Neural crest cell (in vitro differentiated cells): Measurements from ENCODE around the gene TMEM225B. TPM values are rescaled to one million over a fixed set of nuclear protein-coding genes. Genes with fewer than 3 reads are reported as not detected.

Experiments used
- DNase-seq: peaks from one replicate; pipeline ENCODE4 v3.0.0; 2021; ENCODE audit warnings: low read depth, mixed read lengths, low spot score
- H3K27ac Mint-ChIP-seq: one replicate; pipeline ENCODE4 v1.8.0; 2021; ENCODE audit warnings: mild to moderate bottlenecking, mixed read lengths; ENCODE audit not compliant: unreplicated experiment
- H3K27me3 Mint-ChIP-seq: 2 replicates; pipeline ENCODE4 v1.8.0; 2021; ENCODE audit warnings: low read depth, mild to moderate bottlenecking, mixed read lengths
- H3K36me3 Mint-ChIP-seq: 2 replicates; pipeline ENCODE4 v1.8.0; 2021; ENCODE audit warnings: low read depth, mild to moderate bottlenecking, mixed read lengths
- H3K4me1 Mint-ChIP-seq: 2 replicates; pipeline ENCODE4 v1.8.0; 2021; ENCODE audit warnings: mixed read lengths
- H3K4me3 Mint-ChIP-seq: one replicate; pipeline ENCODE4 v1.8.0; 2021; ENCODE audit warnings: mild to moderate bottlenecking, mixed read lengths
- H3K9me3 Mint-ChIP-seq: 2 replicates; pipeline ENCODE4 v1.8.0; 2021; ENCODE audit warnings: mixed read lengths
- total RNA-seq: library from RNA; stranded (reverse); gene quantifications from 2 replicates; pipeline ENCODE4 v1.2.1, GENCODE V29; 2021
- TF ChIP-seq, protein P1 (sequence below): fragments of 200-600 bp; sonication (generic); conservative IDR thresholded peaks from 2 replicates; pipeline ENCODE4 v1.5.0; 2021; ENCODE audit warnings: antibody characterized with exemption, mild to moderate bottlenecking

Gene TMEM225B
- total RNA-seq, 1 donor from 2014 or later, result 0.91 TPM

DNA sequence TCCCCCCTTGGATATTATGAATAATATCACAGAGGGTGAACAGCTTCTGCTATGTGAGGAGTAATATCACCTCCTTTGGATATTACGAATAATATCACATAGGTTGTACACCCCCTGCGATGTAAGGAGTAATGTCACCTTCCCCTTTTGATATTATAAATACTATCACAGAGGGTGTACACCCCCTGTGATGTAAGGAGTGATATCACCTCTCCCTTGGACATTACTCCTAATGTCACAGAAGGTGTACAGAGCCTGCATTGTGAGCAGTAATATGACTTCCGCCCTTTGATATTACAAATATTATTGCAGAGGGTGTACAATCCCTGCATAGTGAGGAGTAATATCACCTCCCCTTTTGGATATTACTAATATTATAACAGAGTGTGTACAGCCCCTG is 9.2 kb upstream of the TMEM225B start:
- H3K36me3 Mint-ChIP-seq, result no peaks in the 10 kb centered on the region
- TF ChIP-seq, protein P1, sequence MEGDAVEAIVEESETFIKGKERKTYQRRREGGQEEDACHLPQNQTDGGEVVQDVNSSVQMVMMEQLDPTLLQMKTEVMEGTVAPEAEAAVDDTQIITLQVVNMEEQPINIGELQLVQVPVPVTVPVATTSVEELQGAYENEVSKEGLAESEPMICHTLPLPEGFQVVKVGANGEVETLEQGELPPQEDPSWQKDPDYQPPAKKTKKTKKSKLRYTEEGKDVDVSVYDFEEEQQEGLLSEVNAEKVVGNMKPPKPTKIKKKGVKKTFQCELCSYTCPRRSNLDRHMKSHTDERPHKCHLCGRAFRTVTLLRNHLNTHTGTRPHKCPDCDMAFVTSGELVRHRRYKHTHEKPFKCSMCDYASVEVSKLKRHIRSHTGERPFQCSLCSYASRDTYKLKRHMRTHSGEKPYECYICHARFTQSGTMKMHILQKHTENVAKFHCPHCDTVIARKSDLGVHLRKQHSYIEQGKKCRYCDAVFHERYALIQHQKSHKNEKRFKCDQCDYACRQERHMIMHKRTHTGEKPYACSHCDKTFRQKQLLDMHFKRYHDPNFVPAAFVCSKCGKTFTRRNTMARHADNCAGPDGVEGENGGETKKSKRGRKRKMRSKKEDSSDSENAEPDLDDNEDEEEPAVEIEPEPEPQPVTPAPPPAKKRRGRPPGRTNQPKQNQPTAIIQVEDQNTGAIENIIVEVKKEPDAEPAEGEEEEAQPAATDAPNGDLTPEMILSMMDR, result no peak
- H3K9me3 Mint-ChIP-seq, result no peaks in the 10 kb centered on the region
- H3K27ac Mint-ChIP-seq, result no peak overlapping the region
- no peaks in the 10 kb centered on the region for H3K4me1 Mint-ChIP-seq
- H3K4me3 Mint-ChIP-seq, result no peak overlapping the region
- no peak for DNase-seq
- peaks cover 12% of the 10 kb centered on the region for H3K27me3 Mint-ChIP-seq

DNA sequence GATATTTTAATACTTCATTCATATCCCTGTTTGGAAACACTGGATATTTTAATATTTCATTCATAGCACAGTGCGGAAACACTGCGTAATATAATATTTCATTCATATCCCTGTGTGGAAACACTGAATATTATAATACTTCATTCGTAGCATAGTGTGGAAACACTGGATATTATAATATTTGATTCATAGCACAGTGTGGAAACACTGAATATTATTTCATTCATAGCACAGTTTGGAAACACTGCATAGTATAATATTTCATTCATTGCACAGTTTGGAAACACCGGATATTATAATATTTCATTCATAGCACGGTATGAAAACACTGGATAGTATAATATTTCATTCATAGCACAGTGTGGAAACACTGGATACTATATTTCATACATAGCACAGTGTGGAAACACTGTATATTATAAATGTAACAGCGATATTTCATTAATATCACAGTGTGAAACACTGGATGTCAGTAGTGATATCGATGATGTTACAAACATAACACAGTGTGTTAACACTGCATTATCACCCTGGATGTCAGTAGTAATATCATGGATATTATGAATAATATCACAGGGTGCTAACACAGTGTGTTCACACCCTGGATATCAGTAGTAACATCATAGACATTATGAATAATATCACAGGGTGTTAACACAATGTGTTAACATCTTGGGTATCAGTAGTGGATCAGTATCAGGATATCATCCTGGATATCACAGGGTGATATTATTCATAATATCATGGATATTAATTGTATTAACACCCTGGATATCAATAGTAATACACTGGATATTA is 2.9 kb upstream of the TMEM225B start:
- no peaks in the 10 kb centered on the region for H3K36me3 Mint-ChIP-seq
- no peaks in the 10 kb centered on the region for H3K27me3 Mint-ChIP-seq
- H3K4me1 Mint-ChIP-seq, result no peaks in the 10 kb centered on the region
- no peak overlapping the region for H3K27ac Mint-ChIP-seq
- TF ChIP-seq, protein P1, result no peak
- H3K9me3 Mint-ChIP-seq, result no peaks in the 10 kb centered on the region
- no peak for DNase-seq
- no peak overlapping the region for H3K4me3 Mint-ChIP-seq

DNA sequence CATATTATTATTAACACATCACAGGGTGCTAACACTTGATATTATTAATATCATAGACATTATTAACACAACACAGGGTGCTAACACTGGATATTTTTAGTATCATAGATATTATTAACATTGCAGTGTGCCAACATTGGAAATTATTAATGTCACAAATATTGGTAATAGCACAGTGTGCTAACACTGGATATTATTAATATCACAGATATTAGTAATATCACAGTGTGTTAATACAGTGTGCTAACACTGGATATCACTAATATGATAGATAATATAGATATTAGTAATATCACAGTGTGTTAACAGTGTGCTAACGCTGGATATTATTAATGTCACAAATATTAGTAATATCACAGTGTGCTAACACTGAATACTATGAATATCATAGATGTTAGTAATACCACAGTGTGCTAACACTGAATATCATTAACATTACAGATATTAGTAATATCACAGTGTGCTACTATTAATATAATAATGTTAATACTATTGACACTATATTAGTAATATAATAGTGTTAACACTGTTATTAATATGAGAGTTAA is 1.6 kb upstream of the TMEM225B start:
- H3K9me3 Mint-ChIP-seq, result no peaks in the 10 kb centered on the region
- H3K27ac Mint-ChIP-seq, result no peak overlapping the region
- DNase-seq, result no peak
- no peaks in the 10 kb centered on the region for H3K4me1 Mint-ChIP-seq
- no peaks in the 10 kb centered on the region for H3K27me3 Mint-ChIP-seq
- TF ChIP-seq, protein P1, result no peak
- H3K36me3 Mint-ChIP-seq, result no peaks in the 10 kb centered on the region
- no peak overlapping the region for H3K4me3 Mint-ChIP-seq

DNA sequence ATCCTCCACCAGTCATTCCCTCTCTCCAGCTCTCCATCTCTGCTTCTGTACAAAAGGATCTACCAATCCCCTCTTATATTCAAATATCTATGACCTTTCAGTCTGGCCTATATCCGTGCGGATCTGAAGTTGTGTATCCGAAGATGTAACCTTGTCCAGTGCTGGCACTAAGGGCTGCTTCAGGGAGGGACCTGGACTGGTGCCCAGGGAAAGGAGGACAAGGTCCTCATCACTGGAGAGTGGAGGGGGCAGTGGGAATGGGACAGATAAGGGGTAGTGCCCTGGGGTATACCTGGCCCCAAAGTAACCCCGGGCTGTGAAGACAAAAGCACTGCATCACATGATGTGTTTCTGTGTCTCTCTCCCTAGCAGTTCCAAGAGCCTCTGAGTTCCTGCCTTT is 1.8 kb downstream of the TMEM225B start:
- TF ChIP-seq, protein P1, result no peak

DNA sequence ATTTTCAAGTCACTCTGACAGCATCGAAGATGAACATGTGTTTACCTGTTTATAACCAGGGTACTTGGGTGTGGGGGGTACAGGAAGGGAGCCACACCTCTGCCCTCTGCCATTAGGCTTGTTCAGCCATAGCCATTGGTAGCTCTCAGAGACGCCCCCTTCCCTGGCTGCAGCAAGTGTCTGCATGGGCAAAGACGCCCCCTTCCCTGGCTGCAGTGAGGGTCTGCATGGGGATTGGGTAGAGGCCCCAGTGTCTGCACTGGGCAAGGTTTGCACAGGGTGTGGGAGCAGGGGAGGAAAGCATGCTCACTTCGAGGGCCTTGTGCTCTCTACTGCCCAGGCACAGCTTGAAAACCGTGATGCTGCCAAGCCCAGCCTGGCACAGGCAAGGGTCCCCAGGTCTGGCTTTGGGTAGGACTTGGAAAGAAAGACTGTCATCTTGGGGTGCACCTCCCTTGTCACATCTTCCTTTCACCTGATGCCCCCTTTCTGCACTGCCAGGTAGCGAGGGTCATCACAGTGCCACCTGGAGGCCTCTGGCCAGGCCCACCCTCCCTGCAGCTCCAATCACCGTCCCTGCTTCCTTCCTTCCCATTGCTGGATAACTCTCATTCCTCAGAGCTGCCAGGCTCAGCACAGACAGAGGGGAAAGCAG is 3.7 kb downstream of the TMEM225B start:
- no peak overlapping the region for H3K4me3 Mint-ChIP-seq
- no peaks in the 10 kb centered on the region for H3K36me3 Mint-ChIP-seq
- no peaks in the 10 kb centered on the region for H3K9me3 Mint-ChIP-seq
- H3K27ac Mint-ChIP-seq, result no peak overlapping the region
- H3K27me3 Mint-ChIP-seq, result no peaks in the 10 kb centered on the region
- no peaks in the 10 kb centered on the region for H3K4me1 Mint-ChIP-seq
- no peak for DNase-seq
- TF ChIP-seq, protein P1, result no peak

More for the DNA sequence above, 1.8 kb downstream of the TMEM225B start:
- no peak for DNase-seq
- Mint-ChIP-seq H3K9me3 (no peaks in the 10 kb centered on the region), H3K4me1 (no peaks in the 10 kb centered on the region), H3K27me3 (no peaks in the 10 kb centered on the region), H3K4me3 (no peak overlapping the region), H3K36me3 (no peaks in the 10 kb centered on the region), H3K27ac (no peak overlapping the region)
